HG03108 (cell line): Measurements from ENCODE around the gene MIS12.
A peak's percentile ranks its signal among the peaks of the same experiment; 100 is the strongest.

Experiments used
- ATAC-seq: cut with Tn5 transposase; IDR thresholded peaks from one replicate; pipeline ENCODE4 v1.9.1; 2021; ENCODE audit warnings: moderate library complexity; ENCODE audit not compliant: unreplicated experiment

MIS12 gene

GRCh38 chr17:5486206-5487124, at the start of gene MIS12:
Gene MIS12, plus strand, starts transcription at chr17:5486566. Its CDS starts 2,297 bp downstream, at chr17:5488863.
- peak; percentile 82 for ATAC-seq

GRCh38 chr17:5437721-5438317, 48.5 kb upstream of the MIS12 start:
- ATAC-seq, result no peak

DNA sequence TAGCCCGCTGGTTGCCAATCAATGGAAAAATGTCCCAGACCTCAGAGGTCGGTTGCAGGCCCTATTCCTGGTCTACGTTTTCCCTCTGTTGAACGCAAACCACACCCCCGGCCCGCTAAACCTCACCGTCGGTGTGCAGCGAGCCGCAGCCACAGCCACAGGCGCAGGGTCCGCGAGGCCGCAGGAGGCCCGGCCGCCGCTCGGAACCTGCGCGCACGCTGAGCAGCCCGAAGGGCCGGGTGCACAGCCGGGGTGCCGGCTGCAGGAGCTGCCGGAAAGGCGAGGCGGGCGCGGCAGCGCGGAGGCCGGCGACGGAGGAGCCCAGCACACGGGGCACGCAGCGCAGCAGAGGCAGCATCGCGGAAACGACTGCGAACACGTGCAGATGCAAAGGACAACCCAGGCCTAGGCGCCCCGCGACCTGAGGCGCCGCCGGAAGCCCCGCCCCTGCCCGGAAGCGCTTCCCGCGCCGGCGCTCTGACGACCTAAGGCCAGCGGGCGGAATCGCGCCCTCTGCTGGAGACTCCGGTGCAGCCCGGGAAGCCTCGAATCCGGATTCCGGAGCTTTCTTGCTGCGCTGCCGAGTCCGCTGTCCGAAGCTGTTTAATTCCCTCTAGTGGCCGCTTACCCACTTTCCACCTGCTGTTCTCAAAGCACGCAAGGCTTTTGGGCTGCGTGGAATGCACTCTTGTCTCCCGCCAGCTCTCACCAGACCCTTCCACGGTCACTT, 47.5 kb upstream of the MIS12 start, which contains the start of gene C1QBP:
TSS of gene C1QBP (minus strand) at position 440 of the 730 bp plus-strand sequence. CDS start at position 358, 82 bp downstream.
- peak; percentile 80 for ATAC-seq

GRCh38 chr17:5439446-5439764, 47.0 kb upstream of the MIS12 start:
- no peak for ATAC-seq

GRCh38 chr17:5443728-5444127, 42.6 kb upstream of the MIS12 start:
- no peak for ATAC-seq

DNA sequence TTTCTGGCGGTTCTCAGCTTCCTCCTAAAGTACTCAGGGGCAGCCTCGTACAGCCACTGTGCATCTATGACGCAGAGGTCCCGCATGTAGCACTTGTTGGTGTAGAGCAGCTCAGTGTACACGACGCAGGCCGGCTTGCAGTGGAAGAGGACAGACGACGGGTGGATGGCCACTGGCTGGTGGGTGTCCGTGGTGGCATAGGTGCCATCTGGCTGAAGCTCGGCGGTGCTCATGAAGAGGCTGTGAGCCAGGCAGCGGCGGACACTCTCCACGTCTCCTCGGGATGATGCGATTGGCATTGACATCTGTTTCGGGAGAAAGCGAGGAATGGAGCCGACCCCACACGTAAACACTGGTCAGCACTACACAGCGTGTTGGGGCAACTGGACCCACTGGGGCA, 42.2 kb upstream of the MIS12 start:
- no peak for ATAC-seq

DNA sequence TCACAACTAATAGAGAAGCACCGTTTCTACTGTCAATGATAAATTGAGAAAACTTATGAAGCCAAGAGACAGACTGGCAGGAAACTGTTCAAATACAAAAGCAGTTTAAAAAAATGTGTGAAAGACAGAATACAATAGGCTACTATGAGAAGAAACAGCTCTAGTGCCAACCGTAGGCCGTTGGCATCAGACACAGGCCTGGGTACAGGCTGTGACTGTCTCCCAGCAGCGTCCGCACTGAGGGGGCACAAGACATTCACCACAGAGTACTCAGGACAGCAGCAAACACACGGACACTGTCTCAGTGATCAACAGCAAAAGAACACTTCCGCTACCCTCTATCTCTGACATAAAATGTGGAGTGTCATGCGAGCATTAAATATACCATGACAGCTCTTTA, 39.6 kb upstream of the MIS12 start:
- ATAC-seq, result no peak

GRCh38 chr17:5464717-5465507, 21.5 kb upstream of the MIS12 start:
- ATAC-seq, result no peak

DNA sequence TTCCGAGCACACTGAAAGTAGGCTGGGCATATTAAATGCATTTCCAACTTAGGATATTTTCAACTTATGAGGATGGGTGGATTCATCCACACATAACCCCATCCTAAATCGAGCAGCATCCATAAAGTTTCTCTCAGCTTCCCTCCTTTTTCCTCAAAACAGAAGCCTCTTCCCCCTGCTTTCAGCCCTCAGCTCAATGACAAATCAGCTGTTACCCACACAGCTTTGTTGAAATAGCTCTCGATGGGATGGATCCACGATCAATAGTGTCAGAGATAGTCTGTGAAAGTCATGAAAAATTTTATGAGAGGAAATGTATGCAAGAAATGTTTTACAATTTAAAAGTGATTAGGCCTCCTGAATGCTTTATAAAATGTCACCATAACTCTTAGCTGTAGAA, 20.1 kb upstream of the MIS12 start:
- ATAC-seq, result no peak

DNA sequence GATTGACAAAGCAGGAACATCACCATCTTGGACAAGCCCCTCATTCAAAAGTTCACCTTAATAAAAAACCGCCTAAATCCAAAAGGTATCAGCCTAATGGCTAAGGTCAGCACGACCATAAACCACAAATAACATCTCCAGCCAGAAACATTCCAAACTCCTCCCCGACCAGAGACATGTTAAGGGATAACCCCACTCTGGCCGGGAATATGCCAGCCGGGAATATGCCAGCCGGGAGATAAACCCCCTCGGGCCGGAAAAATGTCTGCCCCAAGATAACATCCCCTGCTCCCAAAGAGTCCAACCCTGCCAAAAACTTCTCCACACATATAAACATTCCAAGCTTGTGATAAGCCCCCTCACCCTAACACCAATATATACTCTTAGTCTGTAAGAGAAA, 18.9 kb upstream of the MIS12 start:
- ATAC-seq, result no peak

GRCh38 chr17:5468075-5468473, 18.3 kb upstream of the MIS12 start:
- no peak for ATAC-seq

DNA sequence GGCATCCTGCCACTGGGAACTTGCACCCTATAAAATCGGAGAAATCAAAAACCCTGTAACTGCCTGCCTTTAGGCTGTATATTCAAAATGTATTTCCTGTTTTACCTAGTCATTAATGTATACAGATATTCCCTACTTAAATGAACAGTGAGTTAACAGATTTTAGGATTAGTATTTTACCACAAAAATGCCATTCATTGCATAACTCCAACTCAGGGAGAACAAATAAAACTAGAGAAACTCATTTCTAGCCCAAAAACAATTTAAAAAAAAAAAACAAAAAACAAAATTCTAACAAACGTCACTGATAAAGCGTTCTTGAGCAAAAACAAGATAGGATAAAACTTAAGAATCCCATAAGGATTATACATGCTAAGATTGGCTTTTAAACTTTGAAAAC, 13.9 kb upstream of the MIS12 start:
- ATAC-seq, result no peak

GRCh38 chr17:5473906-5474305, 12.5 kb upstream of the MIS12 start:
- no peak for ATAC-seq

GRCh38 chr17:5478992-5479391, 7.4 kb upstream of the MIS12 start:
- no peak for ATAC-seq

GRCh38 chr17:5480962-5481361, 5.4 kb upstream of the MIS12 start:
- ATAC-seq, result no peak

- no peak for ATAC-seq
These were observed 4.9 kb upstream of the MIS12 start for GRCh38 chr17:5481451-5481850.

- ATAC-seq, result peak; percentile 11
These were observed 828 bp upstream of the MIS12 start, which contains the start of gene DERL2 for GRCh38 chr17:5485270-5486205. Gene DERL2, minus strand, starts transcription at chr17:5486178. Its CDS starts 17 bp downstream, at chr17:5486161.

DNA sequence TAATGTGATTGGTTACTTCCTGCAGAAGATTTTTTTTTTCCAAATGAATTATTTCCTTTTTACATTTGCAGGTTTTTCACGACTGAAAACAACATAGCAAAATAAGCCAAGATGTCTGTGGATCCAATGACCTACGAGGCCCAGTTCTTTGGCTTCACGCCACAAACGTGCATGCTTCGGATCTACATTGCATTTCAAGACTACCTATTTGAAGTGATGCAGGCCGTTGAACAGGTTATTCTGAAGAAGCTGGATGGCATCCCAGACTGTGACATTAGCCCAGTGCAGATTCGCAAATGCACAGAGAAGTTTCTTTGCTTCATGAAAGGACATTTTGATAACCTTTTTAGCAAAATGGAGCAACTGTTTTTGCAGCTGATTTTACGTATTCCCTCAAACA, 2.4 kb downstream of the MIS12 start:
- ATAC-seq, result no peak

DNA sequence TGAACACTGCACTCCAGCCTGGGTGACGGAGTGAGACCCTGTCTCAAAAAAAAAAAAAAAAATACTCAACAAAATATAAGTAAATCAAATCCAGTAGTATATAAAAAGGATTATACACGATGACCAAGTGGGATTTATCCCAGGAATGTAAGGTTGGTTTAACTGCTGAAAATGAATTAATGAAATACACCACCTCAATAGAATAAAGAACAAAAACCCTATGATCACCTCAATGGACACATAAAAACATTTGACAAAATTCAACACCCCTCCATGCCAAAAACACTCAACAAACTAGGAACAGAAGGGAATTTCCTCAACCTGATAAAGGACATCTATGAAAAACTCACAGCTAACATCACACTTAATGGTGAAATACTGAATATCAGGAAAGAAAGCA, 6.6 kb downstream of the MIS12 start:
- no peak for ATAC-seq
